Loucy (cell line): ENCODE data around the gene KIF26A.

Experiments
- CTCF ChIP-seq: fragments of 200-600 bp; sonication (generic); conservative IDR thresholded peaks from 2 replicates; pipeline ENCODE4 v1.5.1; 2014; ENCODE audit warnings: mild to moderate bottlenecking, antibody characterized with exemption, low read length
- EZH2phosphoT487 ChIP-seq: fragments of 200-600 bp; IDR thresholded peaks from 2 replicates; pipeline ENCODE4 v1.6.1; 2018; ENCODE audit warnings: antibody characterized with exemption, mild to moderate bottlenecking, moderate library complexity, borderline replicate concordance

GRCh38 chr14:104192146-104192882 is 53.9 kb downstream of the KIF26A start:
- no peak for TF ChIP-seq CTCF
- TF ChIP-seq EZH2phosphoT487, result no peak
